NCI-H748 (cell line): ENCODE measurements around the gene MRGPRX4.
"Not testable (repeated sequence)": the region's sequence is repeated elsewhere in the genome, so short reads cannot be mapped to it uniquely, and the experiment has no call there.

Experiments used
- DNase-seq: peaks from one replicate; lab custom pipeline; 2025; ENCODE audit not compliant: unreplicated experiment; lab: John Stamatoyannopoulos, UW

MRGPRX4 gene

GRCh38 chr11:18172666-18173065 is at the start of gene MRGPRX4:
Gene MRGPRX4, plus strand, starts transcription at chr11:18172837. Its CDS starts 420 bp downstream, at chr11:18173257.
- no peak for DNase-seq

GRCh38 chr11:18131115-18131514 is 41.5 kb upstream of the MRGPRX4 start:
- not testable (repeated sequence) for DNase-seq

DNA sequence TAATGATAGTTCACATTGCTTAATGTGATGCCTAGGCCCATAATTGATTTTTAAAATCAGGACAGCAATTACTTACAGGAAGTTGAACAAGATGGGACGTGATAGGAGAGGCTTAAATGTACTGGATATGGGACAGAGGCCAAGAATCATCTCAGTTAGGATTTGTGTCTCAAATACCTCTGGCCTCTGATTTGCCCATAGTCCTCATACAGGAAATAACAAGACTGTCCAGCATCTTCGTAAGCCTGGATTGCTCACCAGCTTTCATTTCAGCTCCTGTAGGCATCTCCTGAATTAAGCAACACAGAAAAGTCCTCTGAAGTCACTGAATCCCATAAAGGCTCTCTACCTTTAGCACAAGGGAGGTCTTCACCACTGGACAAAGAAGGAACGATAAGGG is 40.3 kb upstream of the MRGPRX4 start, which contains the start of gene MRGPRX3:
MRGPRX3 (plus strand) TSS at position 231 of the 400 bp plus-strand sequence. CDS start 4,632 bp downstream, outside the sequence.
- DNase-seq: no peak

- no peak for DNase-seq
Observed at GRCh38 chr11:18135308-18135707, 37.3 kb upstream of the MRGPRX4 start.

GRCh38 chr11:18137186-18137800 is 35.3 kb upstream of the MRGPRX4 start:
- DNase-seq: no peak

DNA sequence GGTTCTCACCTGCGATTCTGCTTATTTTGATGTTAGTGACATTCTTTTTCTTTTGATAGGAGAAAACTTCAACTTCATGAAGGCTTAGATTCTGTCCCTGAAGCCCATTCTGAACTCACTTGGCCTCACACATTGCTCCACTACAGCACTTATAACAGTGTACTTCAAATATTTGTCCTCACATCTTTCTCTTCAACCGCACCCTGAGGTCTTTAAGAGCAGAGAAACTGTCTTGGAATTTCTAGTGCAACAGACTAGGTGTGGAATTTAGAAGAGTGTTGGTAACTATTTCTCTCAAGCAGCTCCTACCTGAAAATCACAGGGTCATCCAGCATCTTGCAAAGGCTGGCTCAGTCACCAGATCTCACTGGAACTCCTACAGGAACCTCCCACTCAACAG is 32.5 kb upstream of the MRGPRX4 start:
- DNase-seq: no peak

DNA sequence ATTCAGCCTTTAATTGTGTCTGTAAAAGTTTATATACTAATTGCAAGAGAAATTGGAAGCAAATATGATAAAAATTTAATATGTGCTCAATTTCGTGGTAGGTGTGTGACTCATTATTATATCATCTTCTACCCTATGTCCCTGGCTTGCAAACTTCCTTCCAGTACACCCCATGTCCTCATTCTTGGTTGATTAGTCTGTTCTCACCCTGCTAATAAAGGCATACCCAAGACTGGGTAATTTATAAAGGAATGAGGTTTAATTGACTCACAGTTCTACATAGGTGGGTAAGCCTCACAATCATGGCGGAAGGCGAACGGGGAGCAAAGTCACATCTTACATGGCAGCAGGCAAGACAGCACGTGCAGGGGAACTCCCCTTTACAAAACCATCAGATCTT is 28.4 kb upstream of the MRGPRX4 start:
- no peak for DNase-seq

DNA sequence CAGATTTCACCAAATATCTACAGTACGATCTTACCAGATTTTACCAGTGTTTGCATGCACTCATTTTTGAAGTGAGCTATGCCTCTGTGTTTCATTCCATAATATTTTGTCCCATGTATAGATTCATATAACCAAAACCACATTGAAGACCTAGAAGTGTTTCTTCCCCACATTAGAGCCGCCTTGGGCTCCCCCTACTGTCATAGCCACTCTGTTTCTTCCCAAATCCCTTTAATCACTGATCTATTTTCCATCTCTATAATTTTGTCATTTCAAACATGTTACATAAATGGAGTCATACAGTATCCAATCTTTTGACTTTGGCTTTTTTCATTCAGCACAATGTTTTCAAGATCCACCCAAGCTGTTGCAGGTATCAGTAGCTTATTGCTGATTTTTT is 27.6 kb upstream of the MRGPRX4 start:
- no peak for DNase-seq

DNA sequence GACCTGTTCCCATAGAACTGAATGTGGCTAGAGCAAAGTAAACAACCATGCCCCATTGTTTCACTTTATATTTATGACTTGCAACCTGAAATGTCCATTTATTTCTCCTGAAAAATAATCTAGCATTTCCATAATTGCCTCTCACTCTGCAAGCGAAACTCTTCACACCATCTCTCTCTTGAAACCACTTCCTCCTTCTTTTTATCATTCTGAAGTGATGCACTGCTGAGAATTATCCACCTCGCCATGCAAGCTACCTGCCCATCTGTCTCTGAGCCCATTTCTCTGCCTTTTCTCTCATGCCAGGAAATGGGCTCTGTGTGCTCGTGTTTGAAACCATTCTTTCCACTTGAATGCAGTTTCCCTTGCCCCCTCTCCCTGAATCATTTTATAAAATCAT is 26.8 kb upstream of the MRGPRX4 start:
- DNase-seq: no peak

DNA sequence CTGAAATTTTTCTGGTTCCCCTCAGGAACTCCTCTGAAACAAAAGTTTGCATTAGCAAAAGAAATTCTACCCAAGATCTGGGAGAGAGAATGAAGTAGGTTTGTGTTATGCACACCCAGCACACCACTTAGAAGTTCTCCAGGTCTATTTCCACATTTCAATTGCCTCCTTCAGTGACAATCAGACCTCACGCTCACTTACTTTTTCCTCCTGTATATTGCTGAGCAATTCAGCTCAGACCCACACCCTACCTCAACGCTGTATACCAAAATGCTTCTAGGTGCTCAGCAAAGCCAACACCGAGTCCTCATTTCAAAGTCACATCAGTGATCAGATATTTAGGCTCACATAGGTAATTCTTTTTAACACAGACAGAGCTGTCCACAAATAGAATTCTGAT is 21.1 kb upstream of the MRGPRX4 start:
- no peak for DNase-seq

- DNase-seq: no peak
Observed at GRCh38 chr11:18168372-18168771, 4.3 kb upstream of the MRGPRX4 start.

DNA sequence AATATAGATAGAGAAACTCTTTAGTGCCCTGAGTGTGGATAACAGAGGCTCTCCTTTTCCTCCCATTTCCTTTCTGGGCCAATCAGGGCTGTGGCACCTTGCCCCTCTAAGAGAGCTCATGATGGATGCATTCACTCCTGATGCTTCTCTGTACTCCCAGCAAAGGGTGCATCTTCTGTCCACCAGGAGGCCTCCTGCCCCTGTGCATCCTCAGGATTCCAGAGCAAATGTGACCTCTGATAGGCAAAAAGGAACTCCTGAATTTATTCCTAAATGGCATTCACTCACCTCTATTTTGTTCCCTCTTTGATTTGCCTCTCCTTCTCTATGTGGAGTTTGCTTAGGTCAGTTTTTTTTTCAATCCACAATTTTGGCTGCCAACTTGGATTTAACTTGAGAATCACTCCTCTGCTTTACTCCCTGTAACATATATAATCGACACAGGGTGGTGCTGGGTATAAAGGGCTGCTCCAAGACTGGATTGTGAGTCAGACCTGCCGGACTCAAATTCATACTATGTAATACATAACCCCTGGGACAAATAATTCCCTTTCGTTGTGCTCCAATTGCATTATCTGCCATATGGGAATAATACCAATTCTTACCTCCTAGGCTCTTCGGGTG is 1.1 kb upstream of the MRGPRX4 start:
- DNase-seq: peak; percentile 44

DNA sequence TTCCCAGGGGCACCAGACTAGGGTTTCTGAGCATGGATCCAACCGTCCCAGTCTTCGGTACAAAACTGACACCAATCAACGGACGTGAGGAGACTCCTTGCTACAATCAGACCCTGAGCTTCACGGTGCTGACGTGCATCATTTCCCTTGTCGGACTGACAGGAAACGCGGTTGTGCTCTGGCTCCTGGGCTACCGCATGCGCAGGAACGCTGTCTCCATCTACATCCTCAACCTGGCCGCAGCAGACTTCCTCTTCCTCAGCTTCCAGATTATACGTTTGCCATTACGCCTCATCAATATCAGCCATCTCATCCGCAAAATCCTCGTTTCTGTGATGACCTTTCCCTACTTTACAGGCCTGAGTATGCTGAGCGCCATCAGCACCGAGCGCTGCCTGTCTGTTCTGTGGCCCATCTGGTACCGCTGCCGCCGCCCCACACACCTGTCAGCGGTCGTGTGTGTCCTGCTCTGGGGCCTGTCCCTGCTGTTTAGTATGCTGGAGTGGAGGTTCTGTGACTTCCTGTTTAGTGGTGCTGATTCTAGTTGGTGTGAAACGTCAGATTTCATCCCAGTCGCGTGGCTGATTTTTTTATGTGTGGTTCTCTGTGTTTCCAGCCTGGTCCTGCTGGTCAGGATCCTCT is 709 bp downstream of the MRGPRX4 start:
- no peak for DNase-seq

DNA sequence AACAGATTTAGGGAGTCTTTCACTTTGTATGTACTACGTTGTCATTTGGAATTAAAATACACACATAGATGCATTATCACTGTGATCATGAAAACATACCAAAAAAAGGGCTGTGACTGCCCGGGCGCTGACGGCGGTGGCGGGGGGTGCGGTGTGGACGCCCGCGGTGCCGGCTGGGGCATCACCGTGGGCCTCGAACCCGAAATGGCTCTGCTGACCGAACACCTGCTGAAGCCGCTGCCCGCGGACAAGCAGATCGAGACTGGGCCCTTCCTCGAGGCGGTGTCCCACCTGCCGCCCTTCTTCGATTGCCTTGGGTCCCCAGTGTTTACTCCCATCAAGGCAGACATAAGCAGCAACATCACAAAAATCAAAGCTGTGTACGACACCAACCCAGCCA is 16.2 kb downstream of the MRGPRX4 start:
- no peak for DNase-seq

DNA sequence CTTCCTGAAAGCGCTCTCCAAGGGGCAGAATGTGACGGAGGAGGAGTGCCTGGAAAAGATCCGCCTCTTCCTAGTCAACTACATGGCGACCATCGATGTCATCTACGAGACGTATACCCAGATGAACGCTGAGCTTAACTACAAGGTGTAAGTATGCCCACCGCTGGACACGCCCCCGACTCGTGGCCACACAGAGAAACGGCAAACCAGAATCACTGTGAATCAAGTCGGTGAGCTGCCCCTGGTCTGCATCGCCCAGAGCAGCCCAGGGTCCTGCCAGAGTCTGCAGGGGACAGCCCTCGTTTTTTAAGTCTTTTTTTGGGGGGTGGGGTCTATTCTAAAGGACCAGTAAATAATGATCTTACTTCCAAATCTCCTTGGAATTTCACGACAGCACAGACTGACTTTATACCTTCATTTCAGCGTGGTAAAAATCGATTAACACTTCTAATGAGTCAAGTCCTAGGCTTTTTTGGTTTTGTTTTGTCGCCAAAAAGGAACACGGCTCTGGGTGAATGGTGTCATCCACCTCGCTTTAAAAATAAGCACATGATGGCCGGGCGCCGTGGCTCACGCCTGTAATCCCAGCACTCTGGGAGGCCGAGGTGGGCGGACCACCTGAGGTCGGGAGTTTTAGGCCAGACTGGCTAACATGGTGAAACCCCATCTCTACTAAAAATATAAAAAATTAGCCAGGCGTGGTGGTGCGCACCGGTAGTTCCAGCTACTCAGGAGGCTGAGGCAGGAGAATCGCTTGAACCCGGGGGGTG is 17.0 kb downstream of the MRGPRX4 start:
- DNase-seq: not testable (repeated sequence)

- no peak for DNase-seq
Observed at GRCh38 chr11:18191376-18191775, 18.7 kb downstream of the MRGPRX4 start.

- peak; percentile 7 for DNase-seq
Observed at GRCh38 chr11:18193010-18193409, 20.4 kb downstream of the MRGPRX4 start.

GRCh38 chr11:18196532-18196931 is 23.9 kb downstream of the MRGPRX4 start:
- DNase-seq: no peak

DNA sequence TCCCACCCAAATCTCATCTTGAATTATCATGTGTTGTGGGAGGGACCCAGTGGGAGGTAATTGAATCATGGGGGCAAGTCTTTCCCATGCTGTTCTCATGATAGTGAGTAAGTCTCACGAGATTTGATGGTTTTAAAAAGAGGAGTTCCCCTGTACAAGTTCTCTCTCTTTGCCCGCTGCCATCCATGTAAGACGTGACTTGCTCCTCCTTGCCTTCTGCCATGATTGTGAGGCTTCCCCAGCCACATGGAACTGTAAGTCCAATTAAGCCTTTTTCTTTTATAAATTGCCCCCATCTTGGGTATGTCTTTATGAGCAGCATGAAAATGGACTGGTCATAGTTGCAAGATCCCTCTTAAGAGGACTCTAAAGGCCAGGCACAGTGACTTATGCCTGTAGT is 25.1 kb downstream of the MRGPRX4 start:
- DNase-seq: not testable (repeated sequence)

GRCh38 chr11:18203723-18204122 is 31.1 kb downstream of the MRGPRX4 start:
- DNase-seq: peak; percentile 51

DNA sequence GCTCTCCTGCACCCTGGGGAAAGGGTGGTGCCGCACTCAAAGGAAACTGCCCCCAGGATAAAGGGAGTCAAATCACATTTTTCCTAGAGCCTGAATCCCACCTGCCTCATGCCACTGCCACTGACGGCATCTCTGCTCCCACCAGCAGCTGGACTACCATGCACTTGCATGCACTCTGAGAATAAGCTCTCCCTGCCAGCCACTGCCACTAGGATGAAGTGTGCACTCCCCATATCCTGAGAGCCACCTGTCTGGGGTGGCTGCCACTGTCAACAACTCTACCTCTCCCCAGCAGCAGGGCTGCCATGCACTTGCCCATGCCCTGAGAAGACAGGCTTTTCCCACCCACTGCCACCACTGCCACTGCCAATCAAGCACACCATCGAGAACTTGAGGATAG is 31.6 kb downstream of the MRGPRX4 start:
- DNase-seq: no peak

- no peak for DNase-seq
Observed at GRCh38 chr11:18204771-18205170, 32.1 kb downstream of the MRGPRX4 start.
